Loucy (cell line): Measurements from ENCODE around the gene VAV2.

Experiments
- CTCF ChIP-seq: fragments of 200-600 bp; sonication (generic); conservative IDR thresholded peaks from 2 replicates; pipeline ENCODE4 v1.5.1; 2014; ENCODE audit warnings: mild to moderate bottlenecking, antibody characterized with exemption, low read length
- EZH2phosphoT487 ChIP-seq: fragments of 200-600 bp; IDR thresholded peaks from 2 replicates; pipeline ENCODE4 v1.6.1; 2018; ENCODE audit warnings: antibody characterized with exemption, mild to moderate bottlenecking, moderate library complexity, borderline replicate concordance

- TF ChIP-seq CTCF (no peak), EZH2phosphoT487 (no peak)
Measured at GRCh38 chr9:133990366-133991213, 1.5 kb downstream of the VAV2 start.
